Ishikawa (cell line): ENCODE data around the gene RXRA.

Source experiments
- CEBPB ChIP-seq: IDR thresholded peaks from 2 replicates; pipeline ENCODE4 v1.6.1; 2012
- EGR1 ChIP-seq: IDR thresholded peaks from 2 replicates; pipeline ENCODE4 v1.6.1; 2012
- EP300 ChIP-seq: IDR thresholded peaks from 2 replicates; pipeline ENCODE4 v1.6.1; 2012; ENCODE audit warnings: borderline replicate concordance
- FOXM1 ChIP-seq: IDR thresholded peaks from 2 replicates; pipeline ENCODE4 v1.6.1; 2012; ENCODE audit warnings: low read depth, borderline replicate concordance
- NFIC ChIP-seq: IDR thresholded peaks from 2 replicates; pipeline ENCODE4 v1.6.1; 2012
- RAD21 ChIP-seq: IDR thresholded peaks from 2 replicates; pipeline ENCODE4 v1.6.1; 2012; ENCODE audit warnings: low read depth
- TAF1 ChIP-seq: IDR thresholded peaks from 2 replicates; pipeline ENCODE4 v1.6.1; 2012; ENCODE audit warnings: low read depth, mild to moderate bottlenecking
- TCF12 ChIP-seq: IDR thresholded peaks from 2 replicates; pipeline ENCODE4 v1.6.1; 2012; ENCODE audit warnings: low read depth
- YY1 ChIP-seq: IDR thresholded peaks from 2 replicates; pipeline ENCODE4 v1.6.1; 2012; ENCODE audit warnings: low read depth
- TF ChIP-seq, protein P1 (sequence below): IDR thresholded peaks from 2 replicates; pipeline ENCODE4 v1.6.1; 2012; ENCODE audit warnings: low read depth, mild to moderate bottlenecking
- TF ChIP-seq, protein P2 (sequence below): IDR thresholded peaks from 2 replicates; pipeline ENCODE4 v1.6.1; 2012

DNA sequence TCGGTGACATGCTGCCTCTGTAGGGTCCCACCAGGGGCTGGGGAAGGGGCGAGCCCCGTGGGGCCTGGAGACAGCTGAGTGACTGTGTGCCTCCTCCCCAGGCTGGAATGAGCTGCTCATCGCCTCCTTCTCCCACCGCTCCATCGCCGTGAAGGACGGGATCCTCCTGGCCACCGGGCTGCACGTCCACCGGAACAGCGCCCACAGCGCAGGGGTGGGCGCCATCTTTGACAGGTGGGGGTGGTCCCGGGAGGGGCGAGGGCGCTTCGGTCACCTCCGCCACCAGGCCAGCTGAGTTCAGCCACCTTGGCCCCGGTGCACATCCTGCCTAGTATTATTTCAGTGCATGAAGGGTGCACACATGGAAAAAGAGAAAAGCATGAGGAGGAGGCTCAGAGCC is 102.8 kb downstream of the RXRA start:
- TF ChIP-seq EGR1 (no peak), TAF1 (no peak), YY1 (no peak), CEBPB (no peak), TCF12 (no peak), NFIC (no peak), EP300 (no peak), FOXM1 (no peak), RAD21 (no peak)
- TF ChIP-seq, protein P1, sequence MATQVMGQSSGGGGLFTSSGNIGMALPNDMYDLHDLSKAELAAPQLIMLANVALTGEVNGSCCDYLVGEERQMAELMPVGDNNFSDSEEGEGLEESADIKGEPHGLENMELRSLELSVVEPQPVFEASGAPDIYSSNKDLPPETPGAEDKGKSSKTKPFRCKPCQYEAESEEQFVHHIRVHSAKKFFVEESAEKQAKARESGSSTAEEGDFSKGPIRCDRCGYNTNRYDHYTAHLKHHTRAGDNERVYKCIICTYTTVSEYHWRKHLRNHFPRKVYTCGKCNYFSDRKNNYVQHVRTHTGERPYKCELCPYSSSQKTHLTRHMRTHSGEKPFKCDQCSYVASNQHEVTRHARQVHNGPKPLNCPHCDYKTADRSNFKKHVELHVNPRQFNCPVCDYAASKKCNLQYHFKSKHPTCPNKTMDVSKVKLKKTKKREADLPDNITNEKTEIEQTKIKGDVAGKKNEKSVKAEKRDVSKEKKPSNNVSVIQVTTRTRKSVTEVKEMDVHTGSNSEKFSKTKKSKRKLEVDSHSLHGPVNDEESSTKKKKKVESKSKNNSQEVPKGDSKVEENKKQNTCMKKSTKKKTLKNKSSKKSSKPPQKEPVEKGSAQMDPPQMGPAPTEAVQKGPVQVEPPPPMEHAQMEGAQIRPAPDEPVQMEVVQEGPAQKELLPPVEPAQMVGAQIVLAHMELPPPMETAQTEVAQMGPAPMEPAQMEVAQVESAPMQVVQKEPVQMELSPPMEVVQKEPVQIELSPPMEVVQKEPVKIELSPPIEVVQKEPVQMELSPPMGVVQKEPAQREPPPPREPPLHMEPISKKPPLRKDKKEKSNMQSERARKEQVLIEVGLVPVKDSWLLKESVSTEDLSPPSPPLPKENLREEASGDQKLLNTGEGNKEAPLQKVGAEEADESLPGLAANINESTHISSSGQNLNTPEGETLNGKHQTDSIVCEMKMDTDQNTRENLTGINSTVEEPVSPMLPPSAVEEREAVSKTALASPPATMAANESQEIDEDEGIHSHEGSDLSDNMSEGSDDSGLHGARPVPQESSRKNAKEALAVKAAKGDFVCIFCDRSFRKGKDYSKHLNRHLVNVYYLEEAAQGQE = no peak
- TF ChIP-seq, protein P2, sequence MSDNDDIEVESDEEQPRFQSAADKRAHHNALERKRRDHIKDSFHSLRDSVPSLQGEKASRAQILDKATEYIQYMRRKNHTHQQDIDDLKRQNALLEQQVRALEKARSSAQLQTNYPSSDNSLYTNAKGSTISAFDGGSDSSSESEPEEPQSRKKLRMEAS = no peak
